ENCODE data around the gene BSN.

Gene BSN

DNA sequence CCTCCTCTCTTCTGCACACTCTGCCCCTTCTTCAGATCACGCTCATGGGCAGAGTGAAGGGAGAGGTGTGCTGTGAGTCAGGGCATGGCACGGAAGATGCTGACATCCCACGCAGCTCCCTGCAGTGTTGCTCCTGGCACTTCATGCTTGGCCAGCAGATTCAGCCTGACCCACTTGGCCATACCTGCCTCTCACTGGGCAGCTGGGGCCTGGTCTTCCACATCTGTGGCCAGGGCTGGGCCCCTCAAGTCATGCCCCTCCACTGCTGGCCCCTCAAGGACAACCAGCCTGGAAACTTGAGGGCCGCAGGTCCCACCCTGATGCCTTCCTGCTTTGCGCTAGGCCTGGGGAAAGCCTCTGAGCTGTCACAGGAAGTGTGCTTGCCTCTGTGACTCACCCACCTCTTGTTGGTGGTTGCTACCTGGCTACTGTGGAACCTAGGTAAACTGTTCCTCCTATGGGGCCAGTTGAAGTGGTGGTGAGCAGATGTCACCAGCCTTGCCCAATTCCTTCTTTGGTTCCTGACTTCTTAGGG is 48.7 kb downstream of the BSN start:
- DNase-seq (ENCODE audit: low spot score): no peak

DNA sequence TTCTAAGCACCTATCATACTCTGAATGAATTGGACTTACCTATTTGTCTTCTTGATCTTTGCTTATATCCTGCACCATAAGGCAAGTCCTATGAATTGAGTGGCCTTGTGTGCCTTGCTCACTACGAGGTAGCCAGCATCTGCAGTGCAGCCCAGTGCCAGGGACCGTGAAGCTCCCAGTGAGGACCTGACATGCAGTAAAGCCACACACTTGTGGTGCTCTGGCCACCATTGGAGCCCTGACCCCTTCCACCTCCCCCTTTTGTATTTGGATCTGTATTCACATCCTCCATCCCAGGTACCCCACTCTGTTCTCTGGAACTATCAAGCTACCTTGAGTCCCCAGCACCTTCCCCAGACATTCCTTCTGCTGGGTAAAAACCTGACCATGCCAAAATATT is 52.1 kb downstream of the BSN start:
- DNase-seq (ENCODE audit: low spot score): no peak

DNA sequence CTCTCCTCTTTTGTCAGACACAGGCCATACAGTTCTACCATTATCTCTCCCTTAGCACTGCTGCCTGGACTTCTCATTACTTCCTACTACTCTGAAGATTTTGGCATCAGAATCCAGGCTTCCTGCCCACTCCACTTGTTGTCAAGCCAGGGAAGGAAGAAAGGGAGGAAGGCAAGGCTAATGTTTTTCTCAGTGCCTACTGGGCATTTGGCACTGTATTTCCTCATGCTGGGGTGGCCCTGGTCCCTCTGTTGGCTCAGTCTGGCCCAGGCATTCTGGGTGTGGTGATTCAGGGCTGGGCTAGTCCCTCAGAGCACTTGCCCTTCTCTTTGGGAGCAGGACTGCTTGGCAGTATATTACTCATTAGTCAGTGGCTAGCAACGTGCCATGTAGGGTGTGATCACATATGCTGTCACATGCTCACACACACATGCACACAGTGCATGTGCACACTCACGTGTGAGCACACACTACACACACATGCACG is 52.9 kb downstream of the BSN start:
- DNase-seq (ENCODE audit: low spot score): peak; percentile 51

DNA sequence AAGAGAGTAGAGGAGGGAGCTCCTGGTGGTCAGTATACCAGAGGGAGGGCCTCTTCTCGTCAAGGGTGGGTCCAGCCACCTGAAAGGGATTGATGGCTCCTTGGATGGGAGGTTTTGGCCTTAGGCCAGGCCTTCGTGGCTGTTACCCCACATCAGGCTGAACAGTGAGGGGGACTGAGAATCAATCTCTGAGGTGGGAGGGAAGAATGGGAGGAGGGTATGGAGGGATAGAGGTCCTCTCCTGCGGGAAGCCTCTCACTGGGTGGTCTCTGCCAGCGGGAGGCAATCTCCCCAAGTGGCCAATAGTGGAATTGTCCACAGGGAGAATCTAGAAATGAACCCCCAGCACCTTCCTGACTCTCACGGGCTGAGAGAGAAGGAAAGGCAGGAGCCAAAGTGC is 53.5 kb downstream of the BSN start:
- peak; percentile 4 for DNase-seq (ENCODE audit: low spot score)

DNA sequence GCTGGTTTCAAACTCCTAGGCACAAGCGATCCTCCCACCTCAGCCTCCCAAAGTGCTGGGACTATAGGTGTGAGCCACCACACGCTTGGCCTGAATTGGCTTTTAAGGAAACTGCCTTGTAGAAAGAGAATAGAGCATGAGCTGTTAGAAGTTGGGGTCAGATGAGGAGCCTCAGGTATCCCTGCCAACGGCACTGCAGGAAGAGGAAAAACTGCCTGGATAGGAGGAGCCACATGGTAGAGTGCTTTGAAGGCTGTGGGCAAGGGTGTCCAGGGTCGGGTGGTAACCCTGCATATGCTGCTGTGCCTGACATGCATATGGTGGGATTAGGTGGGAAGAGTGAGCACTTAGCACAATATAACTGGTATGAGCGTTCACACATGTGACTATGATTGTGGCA is 55.0 kb downstream of the BSN start:
- no peak for DNase-seq (ENCODE audit: low spot score)

DNA sequence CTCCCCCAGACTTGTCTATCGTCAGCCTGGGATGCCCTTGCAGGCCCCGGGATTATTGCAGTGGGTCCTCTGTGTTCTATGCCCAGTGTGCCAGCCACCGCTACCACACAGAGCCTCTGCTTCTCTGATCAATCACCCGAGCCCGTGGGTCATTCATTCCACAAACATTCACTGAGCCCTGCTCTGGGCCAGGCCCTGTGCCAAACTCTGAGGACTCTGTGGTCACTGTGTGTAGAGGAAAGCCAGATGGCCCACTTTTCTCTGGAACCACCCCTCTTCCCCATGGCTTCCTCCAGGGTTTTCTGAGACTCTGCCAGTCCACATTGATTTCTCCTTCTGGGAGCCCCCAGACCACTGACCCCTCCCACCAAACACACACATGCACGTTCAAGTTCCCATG is 55.5 kb downstream of the BSN start:
- peak; percentile 21 for DNase-seq (ENCODE audit: low spot score)

DNA sequence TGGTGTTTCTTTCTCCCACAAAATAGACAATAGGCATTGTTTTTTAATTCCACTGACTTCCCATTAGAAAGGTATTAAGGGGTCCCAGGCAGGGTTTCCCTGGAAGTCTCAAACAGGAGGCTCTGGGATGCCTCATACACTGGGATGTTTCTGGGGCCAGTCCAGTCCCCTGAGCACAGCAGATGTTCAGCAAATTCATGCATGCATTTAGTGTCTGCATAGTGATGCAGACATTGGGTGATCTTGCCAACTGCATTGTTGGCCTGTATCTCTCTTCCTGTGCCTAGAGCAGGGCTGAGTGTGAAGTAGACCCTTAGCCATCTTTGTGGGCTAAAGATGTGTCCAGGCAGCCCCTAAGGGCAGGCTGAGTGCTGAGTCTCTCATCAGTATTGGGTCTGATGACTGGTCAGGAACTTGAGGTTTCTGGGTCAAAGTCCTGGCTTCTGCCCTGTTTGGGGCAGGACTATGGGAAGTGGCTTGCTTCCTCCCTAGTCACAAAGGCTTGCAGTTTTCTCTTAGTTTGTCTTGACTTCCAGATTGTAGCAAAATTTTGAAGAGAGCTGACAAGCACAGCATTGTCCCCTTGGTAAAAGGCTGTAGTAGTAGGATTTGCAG is 56.5 kb downstream of the BSN start:
- peak; percentile 18 for DNase-seq (ENCODE audit: low spot score)

DNA sequence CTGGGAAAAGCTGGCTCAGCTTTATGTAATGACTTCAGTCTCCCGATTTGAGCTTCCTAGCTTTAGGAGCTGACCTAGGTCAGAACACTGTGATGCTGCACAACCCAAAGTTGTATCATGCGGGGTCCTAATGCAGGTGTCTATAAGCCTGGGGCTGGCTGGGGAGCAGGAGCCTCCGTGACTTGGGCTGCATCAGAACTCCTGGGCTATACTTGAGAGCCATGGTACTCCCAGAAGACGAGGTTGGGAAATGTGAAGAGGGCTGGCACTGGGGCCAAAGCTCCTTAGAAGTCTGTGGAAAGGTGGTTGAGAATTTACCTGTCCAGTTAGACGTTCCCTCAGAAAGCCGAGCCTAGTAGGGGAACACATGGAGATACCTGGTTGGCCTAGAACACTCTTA is 57.0 kb downstream of the BSN start:
- no peak for DNase-seq (ENCODE audit: low spot score)

DNA sequence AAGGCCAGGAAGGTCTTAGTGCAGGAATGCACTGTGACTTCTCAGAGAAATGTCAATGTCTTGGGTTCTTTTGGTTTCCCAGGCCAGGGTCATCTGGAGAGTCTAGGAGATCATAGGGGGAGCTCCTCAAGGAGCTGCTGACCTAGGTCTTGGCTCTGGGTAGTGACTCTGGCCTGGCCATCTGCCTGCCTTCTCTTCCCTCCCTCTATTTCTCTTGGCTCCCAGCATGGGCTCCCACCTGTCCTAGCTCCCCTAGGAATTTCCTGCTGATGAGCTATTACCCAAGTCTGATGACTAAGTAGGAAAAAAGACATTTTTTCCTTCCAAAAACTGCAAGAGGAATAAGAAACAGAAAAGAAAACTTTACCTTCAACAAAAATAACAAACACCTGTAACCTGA is 57.4 kb downstream of the BSN start:
- DNase-seq (ENCODE audit: low spot score): peak; percentile 2

DNA sequence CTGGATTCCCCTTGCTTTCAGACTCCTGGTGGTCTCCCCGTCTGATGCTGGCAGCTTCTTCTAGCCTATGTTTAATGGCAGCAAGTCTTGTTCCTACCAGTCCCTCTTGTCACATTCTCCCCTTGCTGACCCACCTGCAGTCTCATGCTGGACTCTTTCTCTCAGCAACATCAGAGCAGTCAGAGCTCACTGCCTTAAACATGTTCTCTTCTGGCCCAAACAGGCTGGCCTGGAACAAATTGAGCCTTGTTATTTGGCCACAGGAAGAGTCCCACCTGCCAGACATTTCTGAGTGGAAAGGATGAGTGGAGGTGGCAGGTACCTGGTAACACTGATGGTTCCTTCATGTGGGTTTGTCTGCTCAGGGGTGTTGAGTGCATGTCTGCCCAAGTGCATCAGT is 60.7 kb downstream of the BSN start:
- no peak for DNase-seq (ENCODE audit: low spot score)

DNA sequence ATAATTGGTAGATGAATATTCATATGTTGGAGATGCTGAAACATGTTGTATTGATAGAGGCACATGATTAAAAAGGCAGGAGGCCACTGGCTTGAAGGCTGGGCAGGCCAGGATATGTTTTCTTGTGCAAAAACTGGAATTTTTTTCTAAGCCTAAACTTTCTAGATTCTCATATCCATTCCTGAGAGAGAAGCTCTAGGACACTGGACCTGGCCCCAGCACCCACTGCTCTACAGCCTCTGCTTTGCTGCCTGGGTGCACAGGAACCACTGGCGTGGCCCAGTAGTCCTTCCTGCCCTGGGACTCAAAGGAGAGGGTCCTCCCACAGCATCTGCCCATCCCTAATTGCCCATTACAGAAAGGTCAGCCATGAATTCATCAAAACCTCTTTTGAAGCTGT is 61.8 kb downstream of the BSN start:
- DNase-seq (ENCODE audit: low spot score): peak; percentile 5

DNA sequence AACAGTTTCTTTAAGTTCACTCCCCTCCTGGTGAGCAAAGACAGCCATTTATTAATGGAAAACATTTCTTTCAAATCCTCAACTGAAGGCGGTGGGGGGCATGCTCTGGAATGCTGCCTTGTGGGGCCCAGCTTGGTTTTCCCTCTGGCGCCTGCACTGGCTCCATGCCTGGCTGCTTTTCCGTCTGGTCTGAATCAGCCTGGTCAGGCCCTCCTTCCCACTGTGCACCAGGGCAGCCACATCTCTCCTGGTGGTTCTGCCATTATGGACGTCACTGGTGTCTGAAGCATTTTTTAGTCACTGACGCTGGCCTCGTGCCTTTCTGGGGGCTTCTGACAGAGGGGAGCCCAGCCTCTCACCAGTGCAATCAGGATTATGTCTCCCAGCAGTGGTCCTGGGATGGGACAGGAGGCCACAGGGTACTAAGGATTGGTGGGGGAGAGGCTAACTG is 62.2 kb downstream of the BSN start:
- DNase-seq (ENCODE audit: low spot score): peak; percentile 83

DNA sequence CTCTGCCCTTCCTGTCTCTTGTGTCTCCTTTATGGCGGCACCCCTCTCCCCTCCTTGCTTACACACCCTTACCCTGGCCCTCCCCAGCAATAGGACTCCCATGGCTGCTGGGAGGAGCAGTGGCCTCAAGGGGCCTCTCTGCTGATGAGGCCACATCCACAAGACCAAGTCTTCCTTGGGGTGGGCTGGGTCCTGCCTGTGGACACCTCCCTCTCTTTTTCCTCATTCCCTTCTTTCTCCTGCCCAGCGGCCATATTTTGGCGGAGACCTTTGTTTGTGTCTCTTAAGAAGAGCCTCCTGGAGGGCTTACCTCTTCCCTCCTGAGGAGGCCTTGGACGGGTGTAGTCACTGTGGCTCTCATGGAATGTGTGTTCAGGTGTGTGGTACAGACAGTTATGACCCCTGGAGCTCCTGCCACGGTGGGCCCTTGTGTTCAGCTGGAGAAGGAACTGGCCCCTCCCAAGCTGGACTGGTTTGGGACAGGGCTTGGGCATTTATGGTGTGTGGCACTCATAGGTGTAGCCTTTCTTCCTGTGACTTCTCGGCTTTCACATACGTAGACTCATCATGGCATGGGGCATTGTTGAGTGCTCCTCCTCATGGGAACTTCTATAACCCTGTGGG is 63.2 kb downstream of the BSN start:
- no peak for DNase-seq (ENCODE audit: low spot score)

DNA sequence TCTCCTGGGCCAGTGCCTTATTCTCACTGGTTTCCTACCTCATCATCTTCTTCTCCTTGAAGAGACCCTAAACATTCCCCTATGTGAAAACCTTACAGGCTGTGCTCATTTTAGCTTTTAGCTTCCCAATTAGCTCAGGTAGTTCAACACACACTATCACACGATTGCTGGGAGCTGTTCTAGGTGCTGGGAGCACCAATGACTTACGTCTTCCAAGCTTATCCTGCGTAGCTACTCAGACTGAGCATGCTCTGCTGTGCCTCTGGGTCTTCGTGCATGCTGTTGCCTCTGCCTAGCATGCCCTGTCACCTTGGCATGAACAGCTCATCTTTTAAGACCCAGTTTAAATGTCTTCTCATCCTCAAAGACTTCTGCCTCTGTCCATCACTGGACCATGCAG is 64.1 kb downstream of the BSN start:
- no peak for DNase-seq (ENCODE audit: low spot score)

DNA sequence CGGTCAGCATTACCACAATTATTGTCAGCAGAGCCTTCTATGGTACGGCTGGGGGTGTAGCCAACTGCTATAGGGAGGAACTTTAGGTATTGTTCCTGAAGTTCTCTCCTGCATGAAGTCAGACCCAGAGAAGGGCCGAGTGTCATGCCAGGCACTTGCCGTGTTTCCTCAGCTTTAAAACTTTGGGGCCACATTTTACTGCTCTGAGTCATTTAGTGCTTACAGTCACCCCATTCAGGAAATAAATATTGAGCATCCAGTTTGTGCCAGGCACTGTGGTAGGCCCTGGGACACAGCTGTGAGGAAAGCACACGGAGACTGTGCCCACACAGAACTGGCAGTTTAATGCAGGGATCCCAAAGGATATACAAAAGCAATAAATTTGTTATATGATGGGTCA is 65.4 kb downstream of the BSN start:
- no peak for DNase-seq (ENCODE audit: low spot score)

DNA sequence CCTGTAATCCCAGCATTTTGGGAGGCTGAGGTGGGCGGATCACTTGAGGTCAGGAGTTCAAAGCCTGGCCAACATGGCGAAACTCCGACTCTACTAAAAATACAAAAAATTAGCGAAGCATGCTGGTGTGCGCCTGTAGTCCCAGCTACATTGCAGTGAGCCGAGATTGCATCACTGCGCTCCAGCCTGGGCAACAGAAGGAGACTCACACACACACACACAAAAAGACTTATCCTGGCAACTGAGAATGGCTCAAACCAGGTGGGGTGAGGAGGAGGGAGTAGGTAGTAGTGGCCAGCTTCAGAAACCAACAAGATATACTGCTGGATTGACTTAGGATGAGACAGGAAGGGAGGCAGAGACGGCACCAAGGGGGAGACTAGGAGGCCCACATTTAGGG is 66.5 kb downstream of the BSN start:
- DNase-seq (ENCODE audit: low spot score): no peak

DNA sequence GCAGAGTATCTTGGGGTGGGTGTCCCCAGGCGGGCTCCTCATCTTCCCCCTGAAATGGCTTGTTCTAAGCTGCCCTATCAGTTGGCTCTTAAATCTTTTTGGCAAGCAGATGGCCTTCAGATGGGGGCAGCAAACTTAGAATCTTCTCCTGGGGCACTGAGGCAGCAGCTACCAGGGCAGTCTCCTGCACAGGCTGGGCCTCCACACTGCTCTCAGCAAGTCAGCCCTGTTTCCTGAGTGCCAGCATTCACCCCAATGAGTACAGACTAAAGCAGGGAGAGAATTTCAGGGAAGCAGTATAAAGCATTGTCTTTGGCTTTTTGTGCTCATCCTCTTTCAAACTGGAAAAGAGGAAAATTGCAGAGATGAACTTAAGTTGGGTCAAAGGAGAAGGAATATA is 68.8 kb downstream of the BSN start:
- DNase-seq (ENCODE audit: low spot score): no peak

DNA sequence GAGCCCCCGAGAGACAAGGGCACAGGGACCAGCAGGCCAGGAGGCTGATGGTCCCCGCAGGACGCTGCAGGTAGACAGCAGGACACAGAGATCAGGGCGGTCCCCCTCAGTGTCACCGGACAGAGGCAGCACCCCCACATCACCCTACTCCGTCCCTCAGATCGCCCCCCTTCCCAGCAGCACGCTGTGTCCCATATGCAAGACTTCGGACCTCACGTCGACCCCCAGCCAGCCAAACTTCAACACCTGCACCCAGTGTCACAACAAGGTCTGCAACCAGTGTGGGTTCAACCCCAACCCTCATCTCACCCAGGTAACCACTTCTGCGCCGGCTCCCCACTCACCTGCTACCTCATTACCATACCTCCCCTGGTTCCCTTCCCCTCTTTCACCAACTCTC is 70.8 kb downstream of the BSN start:
- no peak for DNase-seq (ENCODE audit: low spot score)

DNA sequence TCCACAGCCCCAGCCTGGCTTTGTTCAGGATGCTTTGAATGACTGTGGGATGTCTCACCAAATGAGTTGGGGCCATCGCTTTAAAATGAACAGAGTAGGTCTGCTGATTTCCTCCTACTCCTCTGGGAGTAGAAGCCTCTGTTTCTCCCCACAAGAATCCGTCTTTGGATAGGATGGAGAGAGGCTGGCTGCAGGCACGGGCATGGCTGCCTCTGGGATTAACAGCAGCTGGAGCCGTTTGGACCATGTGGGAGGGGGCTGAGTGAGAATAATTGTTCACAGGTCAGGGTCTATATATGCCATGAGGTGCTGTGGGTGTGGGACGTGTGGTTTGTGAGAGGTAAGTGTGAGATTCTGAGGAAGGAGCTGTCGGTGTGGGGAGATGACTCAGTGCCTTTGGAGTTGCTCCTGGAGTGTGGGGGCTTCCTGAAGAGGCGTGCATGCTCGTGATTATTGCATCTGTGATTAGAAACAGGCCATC is 71.9 kb downstream of the BSN start:
- no peak for DNase-seq (ENCODE audit: low spot score)

DNA sequence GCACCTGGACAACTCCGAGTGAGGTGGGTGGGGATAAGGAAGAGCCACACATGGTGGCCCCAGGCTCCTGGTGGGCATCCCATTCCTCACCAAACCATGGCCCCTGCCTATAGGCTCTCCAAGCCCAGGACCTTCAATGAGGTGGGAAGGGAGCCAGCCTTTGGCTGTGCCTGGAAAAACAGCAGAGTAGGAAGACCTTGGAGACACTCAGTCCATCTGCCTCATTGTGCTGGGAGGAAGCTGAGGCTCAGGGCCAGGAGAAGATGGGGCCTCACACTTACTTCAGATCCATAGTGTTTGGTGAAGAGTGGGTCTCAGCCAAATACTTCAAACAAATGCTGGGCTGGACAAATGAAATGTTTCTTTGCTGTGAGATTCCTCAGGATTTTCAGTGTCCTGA is 72.5 kb downstream of the BSN start:
- DNase-seq (ENCODE audit: low spot score): no peak

DNA sequence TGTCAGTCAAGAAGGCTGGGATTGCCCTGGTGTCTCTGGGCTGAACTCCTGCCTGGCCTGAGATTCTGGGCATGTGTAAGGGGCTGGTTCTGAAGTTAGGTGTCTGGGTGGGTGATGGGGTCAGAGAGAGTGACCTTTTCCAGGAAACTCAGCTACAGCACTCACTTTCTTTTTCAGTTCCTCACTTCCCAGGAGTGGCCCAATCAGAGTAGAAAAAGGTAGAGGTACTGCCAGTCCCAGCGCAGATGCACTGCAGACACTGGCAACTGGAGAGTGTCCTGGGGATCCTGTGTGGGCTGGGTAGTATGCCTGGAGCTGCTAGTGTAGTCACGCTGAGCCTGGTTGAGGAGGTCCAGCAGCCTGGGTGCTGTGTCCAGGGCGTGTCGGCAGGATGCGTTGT is 73.4 kb downstream of the BSN start:
- DNase-seq (ENCODE audit: low spot score): no peak

DNA sequence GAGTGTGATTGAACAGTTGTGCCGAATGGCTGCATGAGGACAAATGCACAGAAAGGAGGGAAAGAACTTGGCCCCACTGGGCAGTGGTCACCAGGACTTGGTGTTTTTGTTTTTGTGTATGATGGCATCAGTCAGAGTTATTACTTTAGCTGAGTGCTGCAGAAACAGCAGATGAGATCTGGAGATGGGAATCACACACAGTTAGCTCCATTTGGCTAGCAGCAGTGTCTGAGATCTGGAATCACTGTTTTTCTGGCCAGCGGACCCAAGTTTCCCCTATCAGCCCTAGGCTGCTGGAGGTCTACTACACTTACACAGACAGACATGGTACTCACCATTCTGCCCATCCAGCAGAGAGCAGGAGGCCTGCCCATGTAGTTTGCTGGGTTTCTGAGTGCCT is 74.0 kb downstream of the BSN start:
- no peak for DNase-seq (ENCODE audit: low spot score)

DNA sequence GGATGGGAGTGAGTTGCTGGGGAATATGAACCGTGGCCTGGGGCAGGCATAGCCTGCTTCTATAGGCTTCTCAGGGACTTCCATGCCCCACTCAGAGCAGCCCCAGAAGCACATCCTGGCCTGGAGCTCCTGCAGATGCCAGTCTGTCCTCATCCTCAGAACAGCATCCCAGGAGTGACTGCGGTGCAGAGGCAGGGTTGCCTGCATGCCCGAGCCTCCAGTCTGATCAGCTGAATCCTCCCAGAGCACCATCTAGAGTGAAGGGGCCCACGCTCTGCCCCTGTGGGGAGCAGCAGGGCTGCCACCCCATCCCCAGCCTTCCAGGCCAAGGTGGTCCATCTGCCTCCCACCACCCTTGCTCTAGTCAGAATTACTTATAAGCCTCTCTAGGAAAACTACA is 75.2 kb downstream of the BSN start:
- no peak for DNase-seq (ENCODE audit: low spot score)

DNA sequence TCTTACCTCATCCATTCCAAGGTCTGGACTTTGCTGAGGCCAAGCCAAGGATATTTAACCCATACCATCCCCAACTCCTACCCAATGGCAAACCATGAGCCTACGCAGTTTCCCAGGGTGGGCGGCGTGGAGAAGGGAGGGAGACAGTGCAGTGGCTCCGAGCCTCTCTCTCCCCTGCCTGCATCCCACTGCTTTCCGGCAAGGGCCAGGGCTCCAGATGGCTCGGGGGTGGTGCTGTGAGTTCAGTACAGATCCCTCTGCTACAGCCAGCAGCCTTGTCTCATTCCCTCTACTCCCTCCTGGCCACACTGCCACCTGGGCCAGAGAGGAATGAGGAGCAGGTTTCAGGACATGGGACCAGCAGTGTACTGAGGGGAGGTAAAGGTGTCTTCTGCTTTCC is 75.6 kb downstream of the BSN start:
- no peak for DNase-seq (ENCODE audit: low spot score)

Data from AG20443 (cell line).